ENCODE data around the gene VCAN. TPM values are rescaled to one million over a fixed set of nuclear protein-coding genes. Genes with fewer than 3 reads are reported as not detected.

Gene VCAN
- total and polyA plus RNA-seq, 2 donors (not counting 1 experiment from before 2014, with no cell fraction given) = 2.0 TPM; not detected in 1

GRCh38 chr5:83595217-83595616 is 123.7 kb downstream of the VCAN start:
- Mint-ChIP-seq H3K27me3 (peaks cover 6% of the 10 kb centered on the region), H3K27ac (no peak overlapping the region), H3K4me1 (no peaks in the 10 kb centered on the region), H3K4me3 (no peak overlapping the region), H3K9me3 (ENCODE audit: insufficient read depth) (no peaks in the 10 kb centered on the region)
- Histone ChIP-seq H4K20me1 (ENCODE audit: control insufficient read depth, insufficient read depth, low read length, poor library complexity, severe bottlenecking) (no peaks in the 10 kb centered on the region), H3K79me2 (ENCODE audit: control insufficient read depth, insufficient read depth, low read length) (no peaks in the 10 kb centered on the region), H3K4me1 (ENCODE audit: control insufficient read depth in 2 of 2, insufficient read depth in 2 of 2, low read length in 2 of 2) (no peaks in the 10 kb centered on the region), H3K9ac (ENCODE audit: low read length) (no peak overlapping the region), H3K27ac (ENCODE audit: low read length in 2 of 2) (no peak overlapping the region), H3K9me3 (ENCODE audit: control extremely low read depth in 1 of 3, control insufficient read depth in 2 of 3, insufficient read depth in 1 of 3, low read length in 2 of 3) (no peaks in the 10 kb centered on the region), H2AFZ (ENCODE audit: insufficient read depth, low read depth, low read length, poor library complexity, severe bottlenecking) (no peak overlapping the region), H3K4me3 (ENCODE audit: control extremely low read depth in 1 of 5, extremely low read depth in 1 of 5, insufficient read depth in 1 of 5, low read depth in 2 of 5, low read length in 4 of 5) (no peak overlapping the region), H3K27me3 (replicated peaks in 1 of 4; ENCODE audit: control extremely low read depth in 1 of 4, control insufficient read depth in 3 of 4, insufficient read depth in 4 of 4, low read length in 3 of 4) (no peaks in the 10 kb centered on the region), H3K4me2 (replicated peaks; ENCODE audit: low read depth, low read length, poor library complexity, severe bottlenecking) (no peak overlapping the region), H3K36me3 (replicated peaks in 1 of 2; ENCODE audit: control extremely low read depth in 1 of 2, control insufficient read depth in 1 of 2, extremely low read depth in 1 of 2, insufficient read depth in 2 of 2, low read length in 1 of 2) (no peaks in the 10 kb centered on the region)
- POLR2A ChIA-PET = no interaction called here
- DNase-seq (no peak), ATAC-seq (ENCODE audit: low read depth) (no peak)
- intact Hi-C loops (cut with micrococcal nuclease) = no loop called here
- TF ChIP-seq CTCF (IDR thresholded peaks at IDR 0.05) = no peak
- no peak for TF ChIP-seq EZH2 (IDR thresholded peaks at IDR 0.05; ENCODE audit: borderline replicate concordance, insufficient read depth, low read depth, low read length, poor library complexity, severe bottlenecking)
- no CpG with 5 or more reads among the region's 3 CpGs for WGBS (ENCODE audit: insufficient coverage)
- CTCF ChIA-PET = no interaction called here

GRCh38 chr5:83608122-83608521 is 136.6 kb downstream of the VCAN start:
- Mint-ChIP-seq H3K4me1 (no peaks in the 10 kb centered on the region), H3K4me3 (no peak overlapping the region), H3K27ac (no peak overlapping the region), H3K9me3 (ENCODE audit: insufficient read depth) (no peaks in the 10 kb centered on the region), H3K27me3 (peaks cover 9% of the 10 kb centered on the region)
- no peak overlapping the region for H3K9ac ChIP-seq (ENCODE audit: low read length)
- no peak for DNase-seq
- 17% methylated on average over 1 of the region's 3 CpGs for WGBS (ENCODE audit: insufficient coverage)
- H3K27ac ChIP-seq (ENCODE audit: low read length in 2 of 2) = no peak overlapping the region
- intact Hi-C loops (cut with micrococcal nuclease) = no loop called here
- no peaks in the 10 kb centered on the region for H3K27me3 ChIP-seq (replicated peaks in 1 of 4; ENCODE audit: control extremely low read depth in 1 of 4, control insufficient read depth in 3 of 4, insufficient read depth in 4 of 4, low read length in 3 of 4)
- CTCF ChIA-PET = no interaction called here
- no peaks in the 10 kb centered on the region for H3K36me3 ChIP-seq (replicated peaks in 1 of 2; ENCODE audit: control extremely low read depth in 1 of 2, control insufficient read depth in 1 of 2, extremely low read depth in 1 of 2, insufficient read depth in 2 of 2, low read length in 1 of 2)
- no peaks in the 10 kb centered on the region for H3K79me2 ChIP-seq (ENCODE audit: control insufficient read depth, insufficient read depth, low read length)
- no peaks in the 10 kb centered on the region for H3K4me1 ChIP-seq (ENCODE audit: control insufficient read depth in 2 of 2, insufficient read depth in 2 of 2, low read length in 2 of 2)
- no peak overlapping the region for H2AFZ ChIP-seq (ENCODE audit: insufficient read depth, low read depth, low read length, poor library complexity, severe bottlenecking)
- POLR2A ChIA-PET = no interaction called here
- peaks cover 0 to 2% (median 0%) of the 10 kb centered on the region in 3 donors for H3K9me3 ChIP-seq (ENCODE audit: control extremely low read depth in 1 of 3, control insufficient read depth in 2 of 3, insufficient read depth in 1 of 3, low read length in 2 of 3)
- TF ChIP-seq CTCF (IDR thresholded peaks at IDR 0.05) (no peak), EZH2 (IDR thresholded peaks at IDR 0.05; ENCODE audit: borderline replicate concordance, insufficient read depth, low read depth, low read length, poor library complexity, severe bottlenecking) (no peak)
- no peak for ATAC-seq (ENCODE audit: low read depth)
- H3K4me2 ChIP-seq (replicated peaks; ENCODE audit: low read depth, low read length, poor library complexity, severe bottlenecking) = no peak overlapping the region
- no peak overlapping the region for H3K4me3 ChIP-seq (ENCODE audit: control extremely low read depth in 1 of 5, extremely low read depth in 1 of 5, insufficient read depth in 1 of 5, low read depth in 2 of 5, low read length in 4 of 5)
- H4K20me1 ChIP-seq (ENCODE audit: control insufficient read depth, insufficient read depth, low read length, poor library complexity, severe bottlenecking) = no peaks in the 10 kb centered on the region

Data from B cell (primary cell).